ENCODE data around the gene NSMCE3. TPM values are rescaled to one million over a fixed set of nuclear protein-coding genes. Genes with fewer than 3 reads are reported as not detected.

Gene NSMCE3
- total and polyA plus RNA-seq, 2 experiments from 2014 or later, result 9.7 to 10.0 TPM

GRCh38 chr15:29302871-29303270 is 33.2 kb upstream of the NSMCE3 start:
- H4K20me1 ChIP-seq (replicated peaks; ENCODE audit: insufficient read depth), result no peaks in the 10 kb centered on the region
- no peak overlapping the region for H3K4me3 ChIP-seq
- H3K36me3 Mint-ChIP-seq (ENCODE audit: low read depth), result no peaks in the 10 kb centered on the region
- no peak for TF ChIP-seq EZH2 (IDR thresholded peaks at IDR 0.05; ENCODE audit: low read depth, unreplicated experiment)
- no peak for TF ChIP-seq ETS1 (IDR thresholded peaks at IDR 0.05)
- TF ChIP-seq CTCF (conservative IDR thresholded peaks at IDR 0.05; ENCODE audit: low read depth in 2 of 2), result no peak
- TF ChIP-seq JUNB (IDR thresholded peaks at IDR 0.05; ENCODE audit: unreplicated experiment), result no peak
- no peak for TF ChIP-seq EZH2phosphoT487 (IDR thresholded peaks at IDR 0.05; ENCODE audit: unreplicated experiment)
- no peak for TF ChIP-seq ZNF331 (CRISPR knock-in tag; IDR thresholded peaks at IDR 0.05; ENCODE audit: low read depth)
- TF ChIP-seq STAT1 (IDR thresholded peaks at IDR 0.05; ENCODE audit: unreplicated experiment), result no peak
- TF ChIP-seq NANOG (IDR thresholded peaks at IDR 0.05; ENCODE audit: borderline replicate concordance), result no peak
- no peak for TF ChIP-seq REST (IDR thresholded peaks at IDR 0.05; ENCODE audit: unreplicated experiment)
- ATAC-seq (no peak), DNase-seq (ENCODE audit: low spot score) (no peak)
- no peaks in the 10 kb centered on the region for H3K36me3 ChIP-seq (ENCODE audit: insufficient read depth)
- no peak overlapping the region for H3K27ac Mint-ChIP-seq
- peaks cover 4% of the 10 kb centered on the region for H3K27me3 Mint-ChIP-seq (ENCODE audit: insufficient read depth, low read depth, poor library complexity)
- no peaks in the 10 kb centered on the region for H3K27me3 ChIP-seq (ENCODE audit: insufficient read depth)
- no peak overlapping the region for H3K4me2 ChIP-seq
- H3F3A ChIP-seq (replicated peaks; ENCODE audit: low read depth), result no peaks in the 10 kb centered on the region
- no peaks in the 10 kb centered on the region; the same call in 2 of the 3 replicates for H3K9me3 Mint-ChIP-seq
- no peak overlapping the region for H3K27ac ChIP-seq (ENCODE audit: low read depth)
- no peak overlapping the region for H2AFZ ChIP-seq
- H3K4me1 ChIP-seq (ENCODE audit: insufficient read depth), result no peaks in the 10 kb centered on the region
- H3K4me1 Mint-ChIP-seq, result peaks cover 2% of the 10 kb centered on the region; the same call in 1 of the 3 replicates
- no peak overlapping the region for H3K4me3 Mint-ChIP-seq
- H3K79me2 ChIP-seq (replicated peaks; ENCODE audit: insufficient read depth), result no peaks in the 10 kb centered on the region
- no peaks in the 10 kb centered on the region for H3K9me2 ChIP-seq (ENCODE audit: insufficient read depth)

- no peak for TF ChIP-seq ZNF114 (CRISPR knock-in tag; IDR thresholded peaks at IDR 0.05)
- TF ChIP-seq CTCF (conservative IDR thresholded peaks at IDR 0.05; ENCODE audit: low read depth in 2 of 2), result no peak
- TF ChIP-seq ETS1 (IDR thresholded peaks at IDR 0.05), result no peak
- no peak for TF ChIP-seq STAT1 (IDR thresholded peaks at IDR 0.05; ENCODE audit: unreplicated experiment)
- no peak for TF ChIP-seq POLR2AphosphoS5 (IDR thresholded peaks at IDR 0.05; ENCODE audit: low read depth)
- no peaks in the 10 kb centered on the region for H3K27me3 Mint-ChIP-seq (ENCODE audit: insufficient read depth, low read depth, poor library complexity)
- Histone ChIP-seq H3K79me2 (replicated peaks; ENCODE audit: insufficient read depth) (no peaks in the 10 kb centered on the region), H3K36me3 (ENCODE audit: insufficient read depth) (no peaks in the 10 kb centered on the region), H3K9me2 (ENCODE audit: insufficient read depth) (no peaks in the 10 kb centered on the region), H3K27me3 (ENCODE audit: insufficient read depth) (no peaks in the 10 kb centered on the region), H2AFZ (no peak overlapping the region), H3K4me1 (ENCODE audit: insufficient read depth) (no peaks in the 10 kb centered on the region), H3K4me2 (no peak overlapping the region), H3F3A (replicated peaks; ENCODE audit: low read depth) (no peaks in the 10 kb centered on the region), H3K4me3 (no peak overlapping the region), H3K27ac (ENCODE audit: low read depth) (no peak overlapping the region), H4K20me1 (replicated peaks; ENCODE audit: insufficient read depth) (no peaks in the 10 kb centered on the region)
- H3K4me1 Mint-ChIP-seq, result peaks cover 2% of the 10 kb centered on the region; the same call in 1 of the 3 replicates
- ATAC-seq, result no peak
- no peak for DNase-seq (ENCODE audit: low spot score)
- no peaks in the 10 kb centered on the region for H3K36me3 Mint-ChIP-seq (ENCODE audit: low read depth)
- H3K4me3 Mint-ChIP-seq, result no peak overlapping the region
- no peaks in the 10 kb centered on the region; the same call in 2 of the 3 replicates for H3K9me3 Mint-ChIP-seq
- no peak overlapping the region for H3K27ac Mint-ChIP-seq
These were observed 30.2 kb upstream of the NSMCE3 start for GRCh38 chr15:29299784-29300183.

Data from GM23338 (cell line).